Caki2 (cell line): ENCODE results near the gene STK11. TPM values are rescaled to one million over a fixed set of nuclear protein-coding genes. Genes with fewer than 3 reads are reported as not detected.
A peak's percentile ranks its signal among the peaks of the same experiment; 100 is the strongest.

Source experiments
- DNase-seq: peaks from one replicate; pipeline ENCODE4 v3.0.0-alpha.2; 2015; ENCODE audit warnings: low read depth
- in situ Hi-C: cut with HindIII; loops from 2 replicates; pipeline ENCODE4 v1.10.0; 2016; ENCODE audit warnings: low sequenced_read_pairs, low pct_unique_long_range_greater_than_20kb, mixed read lengths
- total RNA-seq: library from RNA; depleted of rRNA; stranded (reverse); fragments of >200 nt; shearing (Covaris generic); gene quantifications from 2 replicates; pipeline ENCODE4 v1.2.3, GENCODE V29; 2014; ENCODE audit warnings: low replicate concordance

The STK11 gene
- total RNA-seq, 1 experiment from 2014 or later: 74.2 TPM

GRCh38 chr19:1231729-1232637, 26.4 kb downstream of the STK11 start:
- DNase-seq: no peak
- in situ Hi-C loops: no loop called here

DNA sequence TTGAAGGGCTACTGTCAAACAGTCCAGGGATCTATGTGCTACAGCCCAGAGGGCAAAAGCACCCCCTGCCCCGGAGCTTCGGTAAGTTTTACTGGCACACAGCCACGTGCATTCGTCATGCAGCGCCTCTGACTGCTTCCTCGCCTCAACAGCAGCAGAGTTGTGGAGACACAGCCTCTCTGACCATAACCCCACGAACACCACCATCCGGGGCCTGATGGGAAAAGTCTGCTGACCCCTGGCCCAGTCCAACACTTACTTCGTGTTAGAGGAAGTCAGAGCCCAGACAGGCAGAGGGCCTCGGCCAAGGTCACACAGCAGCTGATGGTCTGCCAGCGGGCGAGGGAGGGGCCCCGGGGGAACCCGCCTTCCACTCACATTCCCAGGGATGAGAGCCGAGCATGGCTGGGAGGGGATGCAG, 27.1 kb downstream of the STK11 start:
- DNase-seq: no peak
- in situ Hi-C loops: no loop called here

- in situ Hi-C loops: no loop called here
- no peak for DNase-seq
These were observed 27.6 kb downstream of the STK11 start for GRCh38 chr19:1233115-1233667.

GRCh38 chr19:1234051-1234954, 28.7 kb downstream of the STK11 start:
- in situ Hi-C loops: no loop called here
- DNase-seq: no peak

GRCh38 chr19:1234955-1235380, 29.4 kb downstream of the STK11 start:
- no peak for DNase-seq
- in situ Hi-C loops: no loop called here

DNA sequence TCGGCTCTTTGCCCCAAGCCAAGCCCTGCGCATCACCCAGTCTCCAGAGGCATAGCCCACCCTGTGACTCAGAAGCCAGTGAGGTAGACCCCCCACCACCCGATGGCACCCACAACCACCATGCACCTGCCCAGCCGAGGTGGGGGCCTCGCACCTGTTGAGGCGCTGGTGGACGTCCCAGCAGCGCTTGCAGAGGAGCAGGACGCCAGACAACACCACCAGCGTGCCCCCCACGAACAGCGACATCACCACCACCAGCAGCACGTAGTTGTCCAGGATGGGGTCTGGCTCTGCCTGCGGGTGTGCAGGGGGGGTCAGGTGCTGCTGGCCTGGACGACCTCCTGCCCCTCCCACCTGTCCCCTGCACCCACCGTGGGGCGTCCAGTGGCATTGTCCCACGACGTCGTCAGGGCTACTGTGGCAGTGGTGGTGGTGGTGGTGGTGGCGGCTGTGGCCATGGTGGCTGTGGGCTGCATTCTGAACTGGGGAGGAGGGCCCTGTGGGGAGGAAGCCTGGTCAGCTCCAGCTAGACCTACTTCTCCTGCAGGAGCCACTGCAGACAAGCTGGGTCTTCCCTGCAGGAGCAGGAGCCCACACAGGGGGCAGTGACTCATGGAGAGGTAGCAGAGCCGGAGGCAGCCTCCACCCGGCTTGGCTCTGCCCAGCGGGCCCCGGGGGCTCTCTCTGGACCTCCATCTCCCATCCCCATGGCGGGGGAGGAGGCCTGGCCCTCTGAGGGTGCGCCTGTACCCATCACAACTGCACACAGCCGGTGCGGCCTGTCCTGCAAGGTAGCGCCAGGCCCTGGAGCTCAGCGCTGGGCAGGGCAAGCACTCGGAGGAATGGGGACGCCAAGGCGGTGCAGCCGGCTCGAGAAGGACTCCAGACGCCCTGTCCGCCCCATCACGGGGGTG, 30.3 kb downstream of the STK11 start:
- in situ Hi-C loops: no loop called here
- no peak for DNase-seq

DNA sequence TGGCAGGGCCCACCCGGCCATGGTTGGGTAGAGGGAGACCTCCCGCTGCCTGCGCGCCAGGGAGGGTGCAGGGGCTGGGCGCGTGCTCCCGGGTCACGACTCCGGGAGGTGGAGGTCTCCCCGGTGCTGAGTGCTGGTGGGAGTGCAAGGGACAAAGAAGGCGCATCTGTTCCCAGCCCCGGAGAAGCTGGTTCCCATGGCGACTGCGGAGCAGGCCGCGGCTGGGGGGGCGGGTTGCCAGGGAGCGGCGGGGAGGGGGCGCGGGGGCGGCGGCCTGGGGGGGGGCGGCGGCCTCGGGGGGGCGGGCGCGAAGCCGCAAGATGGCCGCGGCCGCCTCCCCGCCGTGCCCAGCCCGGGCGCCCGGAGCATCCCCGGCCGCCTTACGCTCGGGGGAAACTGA, 31.0 kb downstream of the STK11 start:
- DNase-seq: no peak
- in situ Hi-C loops: no loop called here

DNA sequence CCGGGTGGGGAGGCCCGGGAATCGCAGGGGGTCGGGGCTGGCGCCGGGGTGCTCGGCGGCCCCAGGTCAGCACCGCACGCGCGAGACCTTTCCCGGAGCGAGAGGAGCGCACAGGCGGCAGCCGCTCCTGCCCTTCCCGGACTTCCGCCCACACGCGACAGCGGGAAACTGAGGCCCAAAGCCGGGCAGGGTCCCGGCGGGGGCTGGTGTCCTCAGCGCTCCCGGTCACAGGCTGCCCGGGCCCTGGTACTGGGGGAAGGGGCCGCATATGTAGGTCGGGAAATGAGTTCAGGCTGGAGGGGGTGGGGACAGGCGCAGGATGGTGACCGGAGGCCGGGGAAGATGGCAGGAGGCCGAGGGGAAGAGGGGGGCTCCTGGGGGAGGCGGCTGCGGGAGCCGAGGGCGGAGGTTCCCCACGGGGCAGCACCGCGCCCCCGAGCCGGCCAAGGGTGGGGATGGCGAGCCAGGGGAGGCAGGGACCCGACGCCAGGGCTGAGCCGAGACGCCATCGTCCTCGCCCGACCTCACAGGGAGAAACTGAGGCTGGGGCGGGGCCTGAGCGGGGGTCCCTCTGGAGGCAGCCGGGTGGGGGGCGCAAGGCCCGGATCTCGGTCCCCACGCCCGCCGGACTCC, 31.6 kb downstream of the STK11 start:
- in situ Hi-C loops: no loop called here
- no peak for DNase-seq

GRCh38 chr19:1237754-1238368, 32.3 kb downstream of the STK11 start, which contains the start of gene CBARP:
Gene CBARP (minus strand): TSS chr19:1238005. CDS start chr19:1236100, 1,905 bp downstream.
- DNase-seq: no peak
- in situ Hi-C loops: no loop called here

GRCh38 chr19:1238369-1239303, 33.1 kb downstream of the STK11 start:
- in situ Hi-C loops: no loop called here
- DNase-seq: no peak

DNA sequence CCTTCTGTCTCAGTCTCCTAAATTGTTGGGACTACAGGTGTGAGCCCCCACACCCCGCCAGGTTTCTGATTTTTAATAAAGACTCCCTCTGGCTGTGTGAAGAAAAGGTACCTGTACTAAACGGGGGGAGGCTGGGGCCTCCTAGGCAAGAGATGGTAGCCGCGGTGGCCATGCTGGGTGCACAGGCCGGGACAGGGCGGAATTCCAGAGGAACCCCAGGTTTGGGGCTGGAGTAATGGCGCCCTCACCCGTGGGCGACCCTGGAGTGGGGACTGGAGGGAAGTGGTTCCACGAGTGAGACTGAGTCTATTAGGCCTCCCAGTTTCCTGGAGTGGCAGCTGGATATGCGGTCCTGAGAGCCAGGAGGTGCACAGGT, 33.8 kb downstream of the STK11 start:
- in situ Hi-C loops: no loop called here
- no peak for DNase-seq

GRCh38 chr19:1239796-1240737, 34.5 kb downstream of the STK11 start:
- in situ Hi-C loops: no loop called here
- DNase-seq: peak; percentile 59

- in situ Hi-C loops: no loop called here
- no peak for DNase-seq
These were observed 35.3 kb downstream of the STK11 start for GRCh38 chr19:1240925-1241324.

DNA sequence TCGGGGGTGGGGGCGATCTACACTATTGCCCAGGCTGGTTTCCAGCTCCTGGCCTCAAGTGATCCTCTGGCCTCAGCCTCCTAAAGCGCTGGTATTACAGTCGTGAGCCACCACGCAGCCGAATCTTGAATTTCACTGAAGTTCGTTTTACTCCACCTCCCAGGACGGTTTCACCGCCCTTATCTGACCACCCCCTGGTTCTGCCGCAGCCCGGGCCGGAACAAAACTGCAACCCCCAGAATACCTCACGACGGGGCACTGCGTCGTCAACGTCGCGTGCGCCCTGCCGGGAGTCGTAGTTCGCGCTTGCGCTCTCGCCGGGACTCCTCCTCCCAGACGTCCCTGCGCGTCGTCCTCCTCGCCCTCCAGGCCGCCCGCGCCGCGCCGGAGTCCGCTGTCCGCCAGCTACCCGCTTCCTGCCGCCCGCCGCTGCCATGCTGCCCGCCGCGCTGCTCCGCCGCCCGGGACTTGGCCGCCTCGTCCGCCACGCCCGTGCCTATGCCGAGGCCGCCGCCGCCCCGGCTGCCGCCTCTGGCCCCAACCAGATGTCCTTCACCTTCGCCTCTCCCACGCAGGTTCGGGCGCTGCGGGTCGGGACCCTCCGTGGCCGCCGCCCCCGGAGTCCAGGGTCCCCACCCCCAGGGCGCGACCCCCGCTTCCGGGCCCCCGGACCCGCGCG, 36.0 kb downstream of the STK11 start, which contains the start of gene ATP5F1D:
ATP5F1D (plus strand) TSS at position 335 of the 679 bp plus-strand sequence; CDS start at position 435, 100 bp downstream.
- peak; percentile 81 for DNase-seq
- in situ Hi-C loops: no loop called here
